CD4-positive, CD25-positive, alpha-beta regulatory T cell (primary cell): ENCODE data around the gene DNAJC13. TPM values are rescaled to one million over a fixed set of nuclear protein-coding genes. Genes with fewer than 3 reads are reported as not detected.

Experiments
- ATAC-seq, 2 donors: fragments of 150-1000 bp; cut with Tn5 transposase; one replicate each; pipeline ENCODE4 v1.10.0; 2021; ENCODE audit warnings: low read depth in 2 of 2, moderate number of reproducible peaks in 2 of 2, moderate library complexity in 1 of 2
- DNase-seq, 3 donors: peaks; one replicate each; pipeline versions ENCODE4 v3.0.0 to v3.0.0-alpha.2; 2012 to 2022; ENCODE audit warnings: mixed read lengths in 1 of 3
- H3K27ac ChIP-seq: one replicate; pipeline ENCODE4 v1.7.0; 2013; ENCODE audit warnings: mild to moderate bottlenecking, low read length; ENCODE audit not compliant: insufficient read depth, poor library complexity, severe bottlenecking
- H3K27me3 ChIP-seq: one replicate; pipeline ENCODE4 v1.7.0; 2013; ENCODE audit warnings: low read length; ENCODE audit not compliant: control insufficient read depth, insufficient read depth
- H3K36me3 ChIP-seq: one replicate; pipeline ENCODE4 v1.7.0; 2013; ENCODE audit warnings: mild to moderate bottlenecking, low read length, moderate library complexity; ENCODE audit not compliant: control insufficient read depth, insufficient read depth
- H3K4me1 ChIP-seq: 2 replicates; pipeline ENCODE4 v1.7.0; 2013; ENCODE audit warnings: mild to moderate bottlenecking, low read length; ENCODE audit not compliant: insufficient read depth, control insufficient read depth, poor library complexity, severe bottlenecking
- H3K4me3 ChIP-seq: one replicate; pipeline ENCODE4 v1.7.0; 2013; ENCODE audit warnings: low read depth, mild to moderate bottlenecking, low read length, moderate library complexity
- H3K9me3 ChIP-seq, 2 experiments: 1 replicate in 1 of 2; 2 replicates in 1 of 2; pipeline ENCODE4 v1.7.0; 2013; ENCODE audit warnings: low read length in 2 of 2, mild to moderate bottlenecking in 1 of 2, moderate library complexity in 1 of 2; ENCODE audit not compliant: control insufficient read depth in 2 of 2
- H3K27ac Mint-ChIP-seq, 3 donors: one replicate each; pipeline ENCODE4 v1.8.0; 2020 to 2022; ENCODE audit warnings: mild to moderate bottlenecking in 3 of 3, mixed read lengths in 3 of 3, moderate library complexity in 2 of 3
- H3K27me3 Mint-ChIP-seq: one replicate; pipeline ENCODE4 v1.8.0; 2022; ENCODE audit warnings: mild to moderate bottlenecking, mixed read lengths
- H3K36me3 Mint-ChIP-seq: one replicate; pipeline ENCODE4 v1.8.0; 2020; ENCODE audit warnings: mixed read lengths
- H3K4me1 Mint-ChIP-seq, 4 donors: one replicate each; pipeline ENCODE4 v1.8.0; 2020 to 2022; ENCODE audit warnings: mixed read lengths in 4 of 4, mild to moderate bottlenecking in 1 of 4
- H3K4me3 Mint-ChIP-seq, 4 donors: one replicate each; pipeline ENCODE4 v1.8.0; 2020 to 2022; ENCODE audit warnings: mild to moderate bottlenecking in 4 of 4, mixed read lengths in 4 of 4, moderate library complexity in 3 of 4
- H3K9me3 Mint-ChIP-seq, 7 donors: one replicate each; pipeline ENCODE4 v1.8.0; 2020 to 2022; ENCODE audit warnings: mixed read lengths in 7 of 7, mild to moderate bottlenecking in 3 of 7, moderate library complexity in 2 of 7
- polyA plus RNA-seq, 4 donors: library from polyadenylated mRNA; unstranded; fragments of 300-500 nt; fragmentation: Illumina TruSeq; gene quantifications; one replicate each; pipeline ENCODE4 v1.2.3, GENCODE V29; 2021
- total RNA-seq: library from RNA; stranded (reverse); gene quantifications from one replicate; pipeline ENCODE4 v1.2.3, GENCODE V29; 2022

Gene DNAJC13
- total and polyA plus RNA-seq, 5 donors from 2014 or later = 7.1 to 29.4 (median 10.6) TPM

GRCh38 chr3:132432639-132433038 lies 15.3 kb downstream of the DNAJC13 start:
- peaks cover 3% of the 10 kb centered on the region for H3K36me3 ChIP-seq
- Mint-ChIP-seq H3K27me3 (no peaks in the 10 kb centered on the region), H3K9me3 (no peaks in the 10 kb centered on the region), H3K27ac (no peak overlapping the region), H3K4me1 (peaks cover 15 to 46% (median 28%) of the 10 kb centered on the region in 4 donors), H3K4me3 (no peak overlapping the region), H3K36me3 (no peaks in the 10 kb centered on the region)
- no peaks in the 10 kb centered on the region for H3K9me3 ChIP-seq
- DNase-seq (peak in 2 of 3 donors; percentile 4 to 59), ATAC-seq (peak; percentile 95 to 96)
- no peaks in the 10 kb centered on the region for H3K4me1 ChIP-seq
- H3K4me3 ChIP-seq = no peak overlapping the region
- H3K27me3 ChIP-seq = no peaks in the 10 kb centered on the region
- H3K27ac ChIP-seq = no peak overlapping the region

DNA sequence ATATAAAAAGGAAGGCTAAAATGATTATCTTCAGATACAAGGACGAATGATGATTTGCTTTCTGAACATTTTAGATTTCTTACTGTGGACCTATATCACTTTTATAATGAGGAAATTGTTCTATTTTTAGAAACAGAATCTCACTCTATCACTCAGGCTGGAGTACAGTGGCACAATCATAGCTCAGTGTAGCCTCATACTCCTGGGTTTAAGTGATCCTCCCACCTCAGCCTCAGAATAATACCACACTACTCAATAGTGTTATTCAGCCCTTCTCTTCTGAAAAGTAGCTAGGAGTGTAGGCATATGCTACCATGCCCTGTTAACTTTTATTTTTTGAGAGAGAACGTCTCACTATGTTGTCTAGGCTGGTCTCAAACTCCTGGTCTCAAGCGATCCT lies 15.8 kb downstream of the DNAJC13 start:
- Mint-ChIP-seq H3K27me3 (no peaks in the 10 kb centered on the region), H3K27ac (peak overlapping the region in 1 of 3 donors; percentile 68), H3K4me1 (peaks cover 13 to 43% (median 28%) of the 10 kb centered on the region in 4 donors), H3K9me3 (no peaks in the 10 kb centered on the region), H3K4me3 (no peak overlapping the region), H3K36me3 (no peaks in the 10 kb centered on the region)
- H3K4me3 ChIP-seq = no peak overlapping the region
- ATAC-seq (no peak), DNase-seq (no peak)
- H3K36me3 ChIP-seq = peaks cover 3% of the 10 kb centered on the region
- no peaks in the 10 kb centered on the region for H3K27me3 ChIP-seq
- H3K9me3 ChIP-seq = no peaks in the 10 kb centered on the region
- H3K27ac ChIP-seq = no peak overlapping the region
- no peaks in the 10 kb centered on the region for H3K4me1 ChIP-seq

- Mint-ChIP-seq H3K4me1 (peaks cover 10 to 50% (median 22%) of the 10 kb centered on the region in 4 donors), H3K36me3 (peaks cover 16% of the 10 kb centered on the region), H3K4me3 (no peak overlapping the region), H3K27ac (no peak overlapping the region), H3K27me3 (no peaks in the 10 kb centered on the region), H3K9me3 (no peaks in the 10 kb centered on the region)
- H3K36me3 ChIP-seq = peaks cover 7% of the 10 kb centered on the region
- no peak overlapping the region for H3K4me3 ChIP-seq
- H3K27me3 ChIP-seq = no peaks in the 10 kb centered on the region
- ATAC-seq = no peak
- H3K9me3 ChIP-seq = no peaks in the 10 kb centered on the region
- no peaks in the 10 kb centered on the region for H3K4me1 ChIP-seq
- peak in 1 of 3 donors; percentile 11 for DNase-seq
- no peak overlapping the region for H3K27ac ChIP-seq
Measured at GRCh38 chr3:132435224-132435910, 18.1 kb downstream of the DNAJC13 start.

DNA sequence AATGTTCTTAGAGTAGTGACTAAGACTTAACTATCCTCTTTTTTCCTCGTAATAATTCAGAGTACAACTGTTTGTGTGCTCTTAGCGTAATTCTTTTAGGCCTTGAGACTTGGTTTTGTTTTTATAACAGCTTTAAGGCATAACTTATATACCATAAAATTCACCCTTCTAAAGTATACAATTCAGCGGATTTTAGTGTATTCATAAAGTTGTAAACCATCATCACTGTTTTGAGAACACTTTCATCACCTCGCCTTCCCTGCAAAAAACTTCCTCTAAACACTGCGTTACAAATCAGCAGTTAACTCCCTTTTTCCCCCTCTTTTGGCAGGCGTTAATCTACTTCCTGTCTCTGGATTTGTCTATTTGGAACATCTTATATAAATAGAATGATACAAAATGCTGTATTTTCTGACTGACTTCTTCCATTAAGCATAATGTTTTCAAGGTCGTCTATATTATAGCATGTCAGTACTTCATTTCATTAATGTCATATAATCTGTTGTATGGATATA lies 18.7 kb downstream of the DNAJC13 start:
- Mint-ChIP-seq H3K9me3 (no peaks in the 10 kb centered on the region), H3K4me1 (peaks cover 8 to 49% (median 21%) of the 10 kb centered on the region in 4 donors), H3K27me3 (no peaks in the 10 kb centered on the region), H3K36me3 (peaks cover 16% of the 10 kb centered on the region), H3K27ac (no peak overlapping the region), H3K4me3 (no peak overlapping the region)
- Histone ChIP-seq H3K36me3 (peaks cover 7% of the 10 kb centered on the region), H3K4me1 (no peaks in the 10 kb centered on the region), H3K27ac (no peak overlapping the region), H3K27me3 (no peaks in the 10 kb centered on the region), H3K9me3 (no peaks in the 10 kb centered on the region), H3K4me3 (no peak overlapping the region)
- no peak for ATAC-seq
- no peak for DNase-seq

- Mint-ChIP-seq H3K27ac (peak overlapping the region in 1 of 3 donors; percentile 29), H3K36me3 (peaks cover 23% of the 10 kb centered on the region)
Measured at GRCh38 chr3:132443421-132443820, 26.1 kb downstream of the DNAJC13 start.

DNA sequence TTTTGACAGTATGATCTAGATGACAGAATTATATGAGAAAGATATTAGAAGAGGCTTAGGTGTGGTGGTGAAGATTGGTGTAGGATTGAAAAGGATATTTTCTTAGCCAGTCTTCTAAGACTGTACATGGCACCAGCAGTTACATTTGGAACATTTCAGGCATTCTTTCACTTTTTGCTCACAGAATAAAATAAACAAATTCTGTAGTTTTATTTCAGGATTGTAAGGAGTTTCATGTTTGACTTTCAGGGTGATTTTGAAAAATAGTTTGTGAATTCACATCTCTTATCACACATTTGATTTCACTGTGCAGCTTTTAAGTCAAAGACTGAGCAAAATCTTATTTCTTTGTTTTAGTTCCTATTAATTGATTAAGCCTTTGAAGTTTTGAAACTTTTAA lies 27.1 kb downstream of the DNAJC13 start:
- H3K36me3 ChIP-seq = peaks cover 23% of the 10 kb centered on the region
- no peak for ATAC-seq
- no peak overlapping the region for H3K4me3 Mint-ChIP-seq
- H3K9me3 ChIP-seq = no peaks in the 10 kb centered on the region
- H3K27me3 ChIP-seq = no peaks in the 10 kb centered on the region
- H3K4me1 Mint-ChIP-seq = peaks cover 12 to 29% (median 23%) of the 10 kb centered on the region in 4 donors
- H3K36me3 Mint-ChIP-seq = peaks cover 18% of the 10 kb centered on the region
- no peak overlapping the region for H3K27ac Mint-ChIP-seq
- H3K4me1 ChIP-seq = peaks cover 7% of the 10 kb centered on the region
- H3K27me3 Mint-ChIP-seq = no peaks in the 10 kb centered on the region
- no peak for DNase-seq
- H3K4me3 ChIP-seq = no peak overlapping the region
- no peak overlapping the region for H3K27ac ChIP-seq
- no peaks in the 10 kb centered on the region for H3K9me3 Mint-ChIP-seq

More at GRCh38 chr3:132443421-132443820, 26.1 kb downstream of the DNAJC13 start:
- H3K4me3 Mint-ChIP-seq = no peak overlapping the region
- no peaks in the 10 kb centered on the region for H3K27me3 ChIP-seq
- DNase-seq = no peak
- no peaks in the 10 kb centered on the region for H3K27me3 Mint-ChIP-seq
- H3K4me1 Mint-ChIP-seq = peaks cover 12 to 36% (median 27%) of the 10 kb centered on the region in 4 donors
- H3K4me1 ChIP-seq = peaks cover 7% of the 10 kb centered on the region
- no peak overlapping the region for H3K4me3 ChIP-seq
- H3K9me3 Mint-ChIP-seq = no peaks in the 10 kb centered on the region
- H3K9me3 ChIP-seq = no peaks in the 10 kb centered on the region
- no peak for ATAC-seq
- H3K27ac ChIP-seq = no peak overlapping the region
- H3K36me3 ChIP-seq = peaks cover 15% of the 10 kb centered on the region

GRCh38 chr3:132445817-132446216 lies 28.5 kb downstream of the DNAJC13 start:
- no peaks in the 10 kb centered on the region for H3K9me3 ChIP-seq
- H3K36me3 ChIP-seq = peaks cover 24% of the 10 kb centered on the region
- DNase-seq (no peak), ATAC-seq (no peak)
- H3K4me1 ChIP-seq = peaks cover 7% of the 10 kb centered on the region
- no peaks in the 10 kb centered on the region for H3K27me3 Mint-ChIP-seq
- H3K4me3 ChIP-seq = no peak overlapping the region
- H3K27me3 ChIP-seq = no peaks in the 10 kb centered on the region
- no peak overlapping the region for H3K27ac ChIP-seq
- no peak overlapping the region for H3K4me3 Mint-ChIP-seq
- H3K9me3 Mint-ChIP-seq = no peaks in the 10 kb centered on the region
- no peak overlapping the region for H3K27ac Mint-ChIP-seq
- peaks cover 12 to 27% (median 21%) of the 10 kb centered on the region in 4 donors for H3K4me1 Mint-ChIP-seq
- H3K36me3 Mint-ChIP-seq = peaks cover 22% of the 10 kb centered on the region
